ENCODE results near the gene CCDC80. TPM values are rescaled to one million over a fixed set of nuclear protein-coding genes. Genes with fewer than 3 reads are reported as not detected.

The CCDC80 gene
- total RNA-seq, 2 donors from 2014 or later: 90.8 to 350 TPM

- no peaks in the 10 kb centered on the region for H3K27me3 ChIP-seq (replicated peaks; ENCODE audit: insufficient read depth)
- H3K36me3 ChIP-seq: no peaks in the 10 kb centered on the region
- H3K27ac ChIP-seq: no peak overlapping the region
- no peak for ATAC-seq (ENCODE audit: insufficient number of reproducible peaks, low FRiP score, low read depth)
- no peak overlapping the region for H3K4me3 ChIP-seq
- DNase-seq (ENCODE audit: low spot score): no peak
- TF ChIP-seq, protein P1, sequence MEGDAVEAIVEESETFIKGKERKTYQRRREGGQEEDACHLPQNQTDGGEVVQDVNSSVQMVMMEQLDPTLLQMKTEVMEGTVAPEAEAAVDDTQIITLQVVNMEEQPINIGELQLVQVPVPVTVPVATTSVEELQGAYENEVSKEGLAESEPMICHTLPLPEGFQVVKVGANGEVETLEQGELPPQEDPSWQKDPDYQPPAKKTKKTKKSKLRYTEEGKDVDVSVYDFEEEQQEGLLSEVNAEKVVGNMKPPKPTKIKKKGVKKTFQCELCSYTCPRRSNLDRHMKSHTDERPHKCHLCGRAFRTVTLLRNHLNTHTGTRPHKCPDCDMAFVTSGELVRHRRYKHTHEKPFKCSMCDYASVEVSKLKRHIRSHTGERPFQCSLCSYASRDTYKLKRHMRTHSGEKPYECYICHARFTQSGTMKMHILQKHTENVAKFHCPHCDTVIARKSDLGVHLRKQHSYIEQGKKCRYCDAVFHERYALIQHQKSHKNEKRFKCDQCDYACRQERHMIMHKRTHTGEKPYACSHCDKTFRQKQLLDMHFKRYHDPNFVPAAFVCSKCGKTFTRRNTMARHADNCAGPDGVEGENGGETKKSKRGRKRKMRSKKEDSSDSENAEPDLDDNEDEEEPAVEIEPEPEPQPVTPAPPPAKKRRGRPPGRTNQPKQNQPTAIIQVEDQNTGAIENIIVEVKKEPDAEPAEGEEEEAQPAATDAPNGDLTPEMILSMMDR (IDR thresholded peaks at IDR 0.05): no peak
- H3K9me3 ChIP-seq: no peaks in the 10 kb centered on the region
- peaks cover 0 to 7% of the 10 kb centered on the region in 2 donors for H3K4me1 ChIP-seq (ENCODE audit: control insufficient read depth in 1 of 2, low read depth in 2 of 2)
These were observed 46.7 kb upstream of the CCDC80 start for GRCh38 chr3:112687616-112688015.

DNA sequence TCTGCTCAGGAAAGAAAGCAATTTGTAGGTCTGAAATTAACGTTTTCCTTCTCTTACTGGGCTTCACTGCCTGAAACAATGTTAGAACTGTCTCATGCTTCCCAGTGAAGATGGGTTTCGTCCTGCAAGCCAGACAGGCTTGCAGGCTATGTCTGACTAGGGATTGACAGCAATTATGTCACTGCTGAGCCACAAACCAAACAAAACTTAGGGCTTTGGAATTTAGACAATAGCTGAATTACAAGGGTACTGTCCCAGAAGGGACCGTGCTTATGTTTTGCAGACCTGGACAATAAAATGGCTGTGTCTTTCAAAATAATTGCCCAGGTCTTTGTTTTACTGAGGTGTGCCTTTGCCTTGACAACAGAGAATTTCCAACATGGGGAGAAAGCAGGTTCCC is 46.3 kb upstream of the CCDC80 start:
- Histone ChIP-seq H3K36me3 (no peaks in the 10 kb centered on the region), H3K4me1 (ENCODE audit: control insufficient read depth in 1 of 2, low read depth in 2 of 2) (peaks cover 0 to 10% of the 10 kb centered on the region in 2 donors), H3K27ac (no peak overlapping the region), H3K9me3 (no peaks in the 10 kb centered on the region), H3K27me3 (replicated peaks; ENCODE audit: insufficient read depth) (no peaks in the 10 kb centered on the region), H3K4me3 (no peak overlapping the region)
- no peak for ATAC-seq (ENCODE audit: insufficient number of reproducible peaks, low FRiP score, low read depth)
- no peak for DNase-seq (ENCODE audit: low spot score)
- TF ChIP-seq, protein P1 (IDR thresholded peaks at IDR 0.05): no peak

DNA sequence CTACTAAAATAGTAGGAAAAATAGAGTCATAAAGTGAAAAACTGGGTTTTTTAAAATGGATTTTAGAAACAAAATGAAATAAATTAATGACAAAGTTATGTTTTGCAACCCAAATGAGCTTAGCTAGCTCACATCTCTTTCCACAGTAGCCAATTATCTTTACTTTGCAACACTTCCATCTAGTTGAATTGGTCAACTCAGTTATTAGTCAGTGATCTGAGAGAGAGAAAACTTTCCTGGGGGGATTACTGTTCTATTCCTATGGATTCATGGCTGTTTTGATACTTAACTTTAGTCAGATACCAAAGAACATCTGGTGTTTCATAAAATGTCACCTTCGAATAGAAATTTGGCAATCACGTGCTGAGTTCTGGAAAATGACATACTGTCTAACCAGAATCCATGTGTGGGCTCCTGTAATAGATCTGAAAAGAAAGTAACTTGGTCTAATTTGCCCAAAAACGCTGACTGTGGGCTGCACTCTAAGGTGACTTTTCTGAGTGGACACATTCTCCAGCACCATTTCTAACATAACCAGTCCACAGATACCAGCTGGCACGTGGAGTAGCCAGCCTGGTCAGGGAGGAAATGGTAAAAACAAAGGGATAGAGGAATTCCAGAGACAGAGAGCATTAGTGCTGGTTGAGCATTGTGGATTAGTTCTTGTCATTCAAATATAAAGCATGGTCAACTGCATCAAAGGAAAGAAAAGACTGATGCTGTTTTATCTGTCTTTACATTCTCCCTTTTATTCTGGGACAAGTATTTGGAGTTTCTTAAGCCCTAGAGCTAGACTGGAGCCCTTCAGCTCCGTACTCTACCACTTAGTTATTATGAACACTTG is 45.2 kb upstream of the CCDC80 start:
- Histone ChIP-seq H3K9me3 (no peaks in the 10 kb centered on the region), H3K36me3 (no peaks in the 10 kb centered on the region), H3K4me1 (ENCODE audit: control insufficient read depth in 1 of 2, low read depth in 2 of 2) (peaks cover 0 to 14% of the 10 kb centered on the region in 2 donors), H3K4me3 (no peak overlapping the region), H3K27ac (no peak overlapping the region), H3K27me3 (replicated peaks; ENCODE audit: insufficient read depth) (no peaks in the 10 kb centered on the region)
- TF ChIP-seq, protein P1 (IDR thresholded peaks at IDR 0.05): no peak
- no peak for ATAC-seq (ENCODE audit: insufficient number of reproducible peaks, low FRiP score, low read depth)
- DNase-seq (ENCODE audit: low spot score): no peak

GRCh38 chr3:112685420-112685819 is 44.5 kb upstream of the CCDC80 start:
- Histone ChIP-seq H3K27ac (no peak overlapping the region), H3K36me3 (no peaks in the 10 kb centered on the region), H3K27me3 (replicated peaks; ENCODE audit: insufficient read depth) (no peaks in the 10 kb centered on the region), H3K9me3 (no peaks in the 10 kb centered on the region), H3K4me1 (ENCODE audit: control insufficient read depth in 1 of 2, low read depth in 2 of 2) (peaks cover 0 to 13% of the 10 kb centered on the region in 2 donors), H3K4me3 (no peak overlapping the region)
- TF ChIP-seq, protein P1 (IDR thresholded peaks at IDR 0.05): no peak
- ATAC-seq (ENCODE audit: insufficient number of reproducible peaks, low FRiP score, low read depth) (no peak), DNase-seq (ENCODE audit: low spot score) (no peak)

GRCh38 chr3:112682361-112682760 is 41.4 kb upstream of the CCDC80 start:
- DNase-seq (ENCODE audit: low spot score): no peak
- ATAC-seq (ENCODE audit: insufficient number of reproducible peaks, low FRiP score, low read depth): no peak
- Histone ChIP-seq H3K4me3 (no peak overlapping the region), H3K4me1 (ENCODE audit: control insufficient read depth in 1 of 2, low read depth in 2 of 2) (peaks cover 0 to 8% of the 10 kb centered on the region in 2 donors), H3K9me3 (no peaks in the 10 kb centered on the region), H3K27me3 (replicated peaks; ENCODE audit: insufficient read depth) (no peaks in the 10 kb centered on the region), H3K36me3 (no peaks in the 10 kb centered on the region), H3K27ac (peak overlapping the region in 1 of 2 donors; percentile 6)
- TF ChIP-seq, protein P1 (IDR thresholded peaks at IDR 0.05): no peak

All from thoracic aorta (tissue), 2 donors.